Gastroesophageal sphincter (tissue), 4 donors: ENCODE data around the gene NOX5. TPM values are rescaled to one million over a fixed set of nuclear protein-coding genes. Genes with fewer than 3 reads are reported as not detected.

Experiments used
- ATAC-seq: fragments of 150-250 bp; one replicate; pipeline ENCODE4 v1.9.1; 2016; ENCODE audit warnings: mild to moderate bottlenecking, moderate library complexity
- H3K27ac ChIP-seq, 4 donors: fragments of 200-600 bp; sonication (generic) in 3 of 4; 1 replicate in 3 of 4; 2 replicates in 1 of 4; pipeline ENCODE4 v1.5.1; 2016 to 2019
- H3K27me3 ChIP-seq: fragments of 200-600 bp; sonication (generic); one replicate; pipeline ENCODE4 v1.5.1; 2019
- H3K36me3 ChIP-seq, 2 donors: fragments of 200-600 bp; sonication (generic); one replicate each; pipeline ENCODE4 v1.5.1; 2019; ENCODE audit warnings: control low read depth in 1 of 2
- H3K4me1 ChIP-seq, 3 donors: fragments of 200-600 bp; sonication (generic); 1 replicate in 2 of 3; 2 replicates in 1 of 3; pipeline ENCODE4 v1.5.1; 2016 to 2019; ENCODE audit warnings: control low read depth in 2 of 3
- H3K4me3 ChIP-seq, 2 donors: fragments of 200-600 bp; sonication (generic); one replicate each; pipeline ENCODE4 v1.5.1; 2019; ENCODE audit warnings: mild to moderate bottlenecking in 1 of 2, moderate library complexity in 1 of 2
- H3K9me3 ChIP-seq, 3 donors: fragments of 200-600 bp; sonication (generic); one replicate each; pipeline ENCODE4 v1.5.1; 2017 to 2019; ENCODE audit warnings: control low read depth in 2 of 3
- CTCF ChIP-seq, 4 experiments: fragments of 200-600 bp in 2 of 4; fragments of 450-650 bp in 2 of 4; sonication (generic) in 1 of 4; IDR thresholded peaks; one replicate each; pipeline ENCODE4 v1.5.1; 2017 to 2019; ENCODE audit warnings: antibody characterized with exemption in 4 of 4, mild to moderate bottlenecking in 2 of 4, moderate library complexity in 2 of 4
- EP300 ChIP-seq: sonication (generic); formaldehyde crosslinking; IDR thresholded peaks from one replicate; pipeline ENCODE4 v1.6.1; 2017; ENCODE audit warnings: antibody characterized with exemption, mild to moderate bottlenecking
- POLR2A ChIP-seq, 2 donors: fragments of 450-650 bp; IDR thresholded peaks; one replicate each; pipeline ENCODE4 v1.6.1; 2017; ENCODE audit warnings: antibody characterized with exemption in 2 of 2, mild to moderate bottlenecking in 2 of 2, moderate library complexity in 1 of 2
- POLR2AphosphoS5 ChIP-seq: sonication (generic); formaldehyde crosslinking; IDR thresholded peaks from one replicate; pipeline ENCODE4 v1.6.1; 2017; ENCODE audit warnings: antibody characterized with exemption
- WGBS, 2 donors: methylation state at CpG; one replicate each; pipeline ENCODE4 v1.1.5; 2018; ENCODE audit warnings: low coverage in 1 of 2; 5-methylcytosine and 5-hydroxymethylcytosine counted together
- total RNA-seq, 4 donors: library from RNA; depleted of rRNA; stranded (reverse); fragments of >200 nt; gene quantifications; one replicate each; pipeline ENCODE4 v1.1.0, GENCODE V29; 2016

Gene NOX5
- total RNA-seq, 4 donors from 2014 or later, result 0.12 to 0.54 TPM; not detected in 2

GRCh38 chr15:69000725-69001503 lies 13.6 kb upstream of the NOX5 start:
- TF ChIP-seq CTCF (IDR thresholded peaks at IDR 0.05), result no peak
- TF ChIP-seq POLR2AphosphoS5, result no peak
- 52 to 92% methylated on average over 2 to 4 of the region's 4 CpGs for WGBS, 2 donors
- H3K27me3 ChIP-seq, result no peaks in the 10 kb centered on the region
- no peak for ATAC-seq
- H3K4me1 ChIP-seq, result no peaks in the 10 kb centered on the region
- H3K9me3 ChIP-seq, result no peaks in the 10 kb centered on the region
- no peak overlapping the region for H3K27ac ChIP-seq
- no peaks in the 10 kb centered on the region for H3K36me3 ChIP-seq
- no peak overlapping the region for H3K4me3 ChIP-seq

- Histone ChIP-seq H3K27me3 (no peaks in the 10 kb centered on the region), H3K9me3 (peaks cover 0 to 10% (median under 1%) of the 10 kb centered on the region in 3 donors), H3K36me3 (no peaks in the 10 kb centered on the region), H3K4me1 (no peaks in the 10 kb centered on the region), H3K27ac (no peak overlapping the region), H3K4me3 (no peak overlapping the region)
- WGBS, 2 donors, result 74 to 86% methylated on average over 4 of the region's 4 CpGs
- TF ChIP-seq POLR2AphosphoS5 (no peak), POLR2A (IDR thresholded peaks at IDR 0.05) (no peak), EP300 (no peak), CTCF (IDR thresholded peaks at IDR 0.05) (no peak)
- no peak for ATAC-seq
Measured at GRCh38 chr15:69002783-69003182, 11.7 kb upstream of the NOX5 start.

- no peaks in the 10 kb centered on the region for H3K27me3 ChIP-seq
- no peaks in the 10 kb centered on the region for H3K36me3 ChIP-seq
- WGBS, 2 donors, result 73 to 80% methylated on average over 1 to 2 of the region's 2 CpGs
- no peak overlapping the region for H3K27ac ChIP-seq
- no peak overlapping the region for H3K4me3 ChIP-seq
- TF ChIP-seq EP300 (no peak), CTCF (IDR thresholded peaks at IDR 0.05) (no peak), POLR2AphosphoS5 (no peak), POLR2A (IDR thresholded peaks at IDR 0.05) (no peak)
- H3K4me1 ChIP-seq, result no peaks in the 10 kb centered on the region
- no peak for ATAC-seq
- H3K9me3 ChIP-seq, result peaks cover 0 to 22% (median 3%) of the 10 kb centered on the region in 3 donors
Measured at GRCh38 chr15:69004011-69004410, 10.5 kb upstream of the NOX5 start.

GRCh38 chr15:69008056-69008455 lies 6.4 kb upstream of the NOX5 start:
- no peak for ATAC-seq
- no peaks in the 10 kb centered on the region for H3K4me1 ChIP-seq
- no peaks in the 10 kb centered on the region for H3K27me3 ChIP-seq
- no peak overlapping the region for H3K4me3 ChIP-seq
- no peaks in the 10 kb centered on the region for H3K36me3 ChIP-seq
- TF ChIP-seq POLR2AphosphoS5, result no peak
- TF ChIP-seq CTCF (IDR thresholded peaks at IDR 0.05), result no peak
- TF ChIP-seq EP300, result no peak
- no peak for TF ChIP-seq POLR2A (IDR thresholded peaks at IDR 0.05)
- peaks cover 0 to 37% (median 3%) of the 10 kb centered on the region in 3 donors for H3K9me3 ChIP-seq
- no peak overlapping the region for H3K27ac ChIP-seq

- H3K9me3 ChIP-seq, result peaks cover 0 to 37% (median 3%) of the 10 kb centered on the region in 3 donors
- H3K4me3 ChIP-seq, result no peak overlapping the region
- 81 to 83% methylated on average over 3 to 5 of the region's 5 CpGs for WGBS, 2 donors
- no peaks in the 10 kb centered on the region for H3K36me3 ChIP-seq
- H3K4me1 ChIP-seq, result no peaks in the 10 kb centered on the region
- no peaks in the 10 kb centered on the region for H3K27me3 ChIP-seq
- ATAC-seq, result no peak
- no peak for TF ChIP-seq POLR2A (IDR thresholded peaks at IDR 0.05)
- no peak for TF ChIP-seq CTCF (IDR thresholded peaks at IDR 0.05)
- TF ChIP-seq EP300, result no peak
- no peak for TF ChIP-seq POLR2AphosphoS5
- H3K27ac ChIP-seq, result no peak overlapping the region
Measured at GRCh38 chr15:69009341-69009740, 5.2 kb upstream of the NOX5 start.
